AG10803 (cell line): ENCODE data around the gene MSH4.

ENCODE experiments used
- DNase-seq: peaks from one replicate; pipeline ENCODE4 v3.0.0; 2010; ENCODE audit warnings: low read depth
- H3K4me3 ChIP-seq: 2 replicates; pipeline ENCODE4 v1.5.1; 2011; ENCODE audit warnings: mild to moderate bottlenecking, low read length, control low read depth
- TF ChIP-seq, protein P1 (sequence below): conservative IDR thresholded peaks from 2 replicates; pipeline ENCODE4 v1.5.1; 2011; ENCODE audit warnings: mild to moderate bottlenecking, low read length, control low read depth, inconsistent platforms

The MSH4 gene

DNA sequence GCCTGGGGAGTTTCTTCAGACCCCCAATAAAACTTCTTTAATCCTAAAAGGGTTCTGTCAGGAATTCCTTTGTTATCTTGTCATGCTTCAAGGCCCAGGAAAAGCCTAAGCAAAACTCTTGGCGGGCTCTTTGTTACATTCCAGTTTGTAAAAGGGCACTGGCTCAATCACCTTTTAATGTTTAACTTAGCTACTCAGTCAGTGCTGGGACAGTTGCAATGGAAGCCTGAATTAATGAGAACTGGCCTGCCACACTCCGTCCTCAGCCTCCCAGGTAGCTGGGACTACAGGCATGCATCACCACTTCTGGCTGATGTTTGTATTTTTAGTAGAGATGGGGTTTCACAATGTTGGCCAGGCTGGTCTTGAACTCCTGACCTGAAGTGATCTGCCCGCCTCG is 156.8 kb downstream of the MSH4 start:
- no peak for DNase-seq
- TF ChIP-seq, protein P1, sequence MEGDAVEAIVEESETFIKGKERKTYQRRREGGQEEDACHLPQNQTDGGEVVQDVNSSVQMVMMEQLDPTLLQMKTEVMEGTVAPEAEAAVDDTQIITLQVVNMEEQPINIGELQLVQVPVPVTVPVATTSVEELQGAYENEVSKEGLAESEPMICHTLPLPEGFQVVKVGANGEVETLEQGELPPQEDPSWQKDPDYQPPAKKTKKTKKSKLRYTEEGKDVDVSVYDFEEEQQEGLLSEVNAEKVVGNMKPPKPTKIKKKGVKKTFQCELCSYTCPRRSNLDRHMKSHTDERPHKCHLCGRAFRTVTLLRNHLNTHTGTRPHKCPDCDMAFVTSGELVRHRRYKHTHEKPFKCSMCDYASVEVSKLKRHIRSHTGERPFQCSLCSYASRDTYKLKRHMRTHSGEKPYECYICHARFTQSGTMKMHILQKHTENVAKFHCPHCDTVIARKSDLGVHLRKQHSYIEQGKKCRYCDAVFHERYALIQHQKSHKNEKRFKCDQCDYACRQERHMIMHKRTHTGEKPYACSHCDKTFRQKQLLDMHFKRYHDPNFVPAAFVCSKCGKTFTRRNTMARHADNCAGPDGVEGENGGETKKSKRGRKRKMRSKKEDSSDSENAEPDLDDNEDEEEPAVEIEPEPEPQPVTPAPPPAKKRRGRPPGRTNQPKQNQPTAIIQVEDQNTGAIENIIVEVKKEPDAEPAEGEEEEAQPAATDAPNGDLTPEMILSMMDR, result no peak

DNA sequence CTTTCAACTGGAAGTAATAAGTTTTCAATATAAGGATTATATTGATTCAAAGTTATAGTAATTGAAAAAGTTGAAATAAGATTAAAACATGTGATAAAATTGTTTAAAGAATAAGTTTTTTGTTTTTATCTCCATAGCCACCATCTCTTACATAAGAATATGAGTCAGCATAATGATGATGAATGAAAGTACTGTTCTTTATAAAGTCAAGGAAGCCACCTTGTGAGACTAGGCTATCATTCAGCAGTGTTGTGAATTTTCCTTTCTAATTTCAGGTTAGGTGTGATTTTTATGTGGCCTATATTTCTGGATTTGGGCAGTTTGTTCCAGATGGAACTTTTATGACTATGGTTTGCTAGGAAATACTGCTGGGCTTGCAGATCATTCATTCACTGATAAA is 157.9 kb downstream of the MSH4 start:
- H3K4me3 ChIP-seq, result no peak overlapping the region
- DNase-seq, result no peak
- TF ChIP-seq, protein P1, result no peak

More for the DNA sequence above, 156.8 kb downstream of the MSH4 start:
- H3K4me3 ChIP-seq, result no peak overlapping the region
